CD4-positive, alpha-beta T cell treated with Interferon alpha-2 for 1 hour (primary cell): ENCODE measurements around the gene CUX1.

Experiments used
- DNase-seq, 2 donors: peaks; one replicate each; pipeline ENCODE4 v3.0.0-alpha.2; 2020 to 2022

CUX1 gene

DNA sequence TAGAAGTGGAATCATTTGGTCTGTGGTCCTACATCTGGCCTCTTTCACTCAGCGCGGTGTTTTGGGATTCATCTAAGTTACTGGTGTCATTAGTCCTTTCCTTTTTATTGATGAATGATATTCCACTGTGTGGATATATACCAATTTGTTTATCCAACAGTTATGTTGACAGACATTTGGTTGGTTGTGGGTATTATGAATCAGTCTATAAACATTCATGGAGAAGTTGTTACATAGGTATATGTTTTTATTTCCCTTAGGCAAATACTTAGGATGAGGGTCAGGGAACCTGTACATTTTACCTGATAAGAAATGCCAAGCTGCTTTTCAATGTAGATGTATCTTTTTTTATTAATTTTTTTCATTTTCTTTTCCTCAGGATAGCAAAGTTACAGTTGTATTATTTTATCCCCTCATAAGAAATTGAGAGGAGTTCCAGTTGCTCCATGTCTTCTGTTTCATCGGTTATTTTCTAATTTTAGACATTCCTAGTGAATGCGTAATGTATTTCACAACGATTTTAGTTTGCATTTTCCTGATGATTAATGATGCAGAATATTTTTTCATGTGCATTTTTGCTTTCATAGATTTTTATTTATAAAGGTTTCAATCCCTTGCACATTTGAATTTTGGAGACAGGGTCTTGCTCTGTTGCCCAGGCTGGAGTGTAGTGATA, 265.4 kb downstream of the CUX1 start:
- DNase-seq: no peak

DNA sequence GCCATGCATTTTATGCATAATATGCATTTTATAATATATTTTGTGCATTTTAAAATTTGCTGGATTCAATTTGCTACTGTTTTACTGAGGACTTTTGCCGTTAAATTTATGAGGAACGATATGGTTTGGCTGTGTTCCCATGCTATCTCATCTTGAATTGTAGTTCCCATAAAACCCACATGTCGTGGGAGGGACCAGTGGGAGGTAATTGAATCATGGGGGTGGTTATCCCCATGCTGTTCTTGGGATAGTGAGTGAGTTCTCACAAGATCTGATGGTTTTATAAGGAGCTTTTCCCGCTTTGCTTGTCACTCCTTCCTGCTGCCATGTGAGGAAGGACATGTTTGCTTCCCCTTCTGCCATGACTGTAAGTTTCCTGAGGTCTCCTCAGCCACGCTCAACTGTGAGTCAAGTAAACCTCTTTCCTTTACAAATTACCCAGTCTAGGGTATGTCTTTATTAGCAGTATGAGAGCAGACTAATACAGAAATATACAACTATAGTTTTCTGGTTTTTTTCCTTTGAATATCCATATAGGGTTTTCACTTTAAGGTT, 267.9 kb downstream of the CUX1 start:
- DNase-seq: no peak

DNA sequence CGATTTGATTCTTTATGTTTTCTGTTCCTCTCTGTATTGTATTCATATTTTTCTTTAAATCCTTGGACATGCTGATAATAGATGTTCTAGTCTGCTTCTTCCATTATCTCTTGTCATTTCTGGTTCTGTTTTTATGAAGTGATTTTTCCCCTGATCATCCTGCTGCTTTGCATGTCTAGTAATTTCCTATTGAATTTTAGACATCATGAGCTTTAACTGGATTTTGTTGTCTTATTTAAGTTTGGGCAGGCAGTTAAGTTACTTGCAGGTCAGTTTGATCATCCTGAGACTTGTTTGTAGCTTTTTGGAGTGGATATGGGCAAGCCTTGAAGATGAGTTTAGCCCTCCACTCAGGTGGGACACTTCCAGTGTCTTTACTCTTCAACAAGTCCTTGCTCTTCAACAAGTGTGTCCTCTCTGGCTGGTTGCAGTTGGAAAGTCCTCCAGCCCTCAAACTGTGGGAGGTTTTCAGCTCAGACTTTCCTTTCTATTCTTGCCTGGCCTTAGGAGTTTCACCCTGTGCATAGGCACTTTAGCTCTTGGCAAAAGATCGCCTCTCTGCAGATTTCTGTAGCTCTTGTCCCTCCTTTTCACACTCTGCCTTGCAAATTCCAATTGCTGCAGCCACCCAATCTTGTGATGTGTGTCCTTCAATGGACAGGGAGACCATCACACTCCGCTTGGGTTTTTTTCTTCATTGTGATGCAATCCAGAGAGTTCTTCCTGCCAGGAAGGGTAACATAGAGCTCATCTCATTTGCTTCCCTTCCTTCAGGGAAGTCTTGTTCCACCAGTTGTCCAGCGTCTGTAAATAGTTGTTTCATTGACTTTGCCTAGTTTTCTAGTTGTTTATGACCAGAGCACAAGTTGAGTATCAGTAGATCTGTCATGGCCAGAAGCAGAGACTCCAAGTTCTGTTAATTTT, 272.0 kb downstream of the CUX1 start:
- no peak for DNase-seq

DNA sequence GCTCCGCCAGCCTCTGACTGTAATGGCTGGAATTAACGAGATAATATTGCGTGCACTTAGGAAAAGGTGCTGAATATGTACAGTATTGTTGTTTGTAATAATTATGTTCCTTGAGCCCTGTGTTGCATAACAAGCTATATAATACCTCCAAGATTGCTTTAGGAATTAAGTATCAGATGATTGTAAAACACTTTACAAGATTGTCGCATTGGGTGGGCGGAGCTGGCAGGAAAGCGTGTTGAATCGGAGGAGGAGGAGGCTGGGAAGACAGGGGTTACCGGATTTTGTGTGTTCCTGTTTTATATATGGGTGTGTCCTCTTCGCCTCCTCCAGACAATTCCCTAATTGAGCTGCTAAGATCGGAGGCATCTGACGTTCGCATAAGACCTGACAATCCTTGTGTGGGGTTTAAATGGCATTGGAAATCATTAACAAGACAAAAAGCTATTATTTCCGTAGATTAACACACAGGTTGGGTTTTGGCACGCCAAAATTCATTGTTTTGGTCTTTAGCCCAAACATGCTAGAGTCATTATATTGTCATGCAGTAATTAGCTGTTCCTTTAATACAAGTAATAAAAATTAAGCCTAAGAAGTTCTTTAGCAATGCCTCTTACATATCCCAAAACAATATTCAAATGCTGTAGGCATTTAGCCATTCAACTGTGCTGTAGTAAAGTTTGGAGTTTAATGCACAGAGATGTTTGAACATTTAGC, 276.3 kb downstream of the CUX1 start:
- no peak for DNase-seq

DNA sequence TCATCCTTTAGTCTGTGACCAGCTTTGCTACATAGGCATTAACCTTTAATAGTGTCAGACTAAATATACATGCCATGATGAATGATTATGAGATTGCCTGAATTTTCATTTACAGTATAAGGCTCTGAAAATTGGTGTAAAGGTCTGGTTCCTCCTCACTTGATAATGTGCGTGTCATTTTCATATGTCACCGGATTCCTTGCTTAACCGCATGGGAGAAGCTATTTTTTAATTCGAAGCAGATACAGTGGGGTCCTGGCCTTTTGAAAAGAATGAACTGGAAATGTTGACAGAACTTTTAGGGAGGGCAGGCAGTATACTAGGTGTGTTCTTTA, 276.9 kb downstream of the CUX1 start:
- DNase-seq: no peak

DNA sequence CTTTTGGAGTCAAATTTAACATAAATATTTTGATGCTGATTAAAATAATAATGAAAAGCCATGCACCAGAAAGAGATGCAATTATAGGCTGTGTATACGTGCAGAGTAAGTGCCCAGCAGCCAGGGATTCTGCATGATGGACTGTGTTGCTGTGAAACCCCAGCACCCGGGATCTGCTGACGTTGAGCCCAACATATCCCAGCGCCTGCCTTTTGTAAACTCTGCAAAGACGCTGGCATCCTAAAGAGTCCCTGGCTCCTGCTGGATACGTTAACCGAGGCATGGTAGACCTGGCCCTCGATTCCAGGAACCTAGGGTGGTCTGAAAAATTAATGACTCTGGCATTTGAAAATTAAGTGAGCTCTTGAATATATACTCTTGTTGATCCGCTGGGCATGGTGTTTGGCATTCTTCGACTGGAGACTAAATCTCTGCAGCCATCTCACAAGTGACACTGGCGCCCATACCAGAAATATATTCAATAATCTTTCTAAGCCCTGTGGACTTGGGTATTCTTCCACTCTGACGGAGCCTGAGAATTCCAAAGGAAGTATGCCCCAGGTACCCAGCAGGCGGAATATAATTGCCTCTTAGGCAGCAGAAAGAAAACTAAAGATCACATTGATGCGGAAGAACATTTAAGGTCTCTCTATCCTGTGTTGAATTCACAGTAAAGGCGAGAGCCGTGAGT, 278.0 kb downstream of the CUX1 start:
- DNase-seq: no peak

DNA sequence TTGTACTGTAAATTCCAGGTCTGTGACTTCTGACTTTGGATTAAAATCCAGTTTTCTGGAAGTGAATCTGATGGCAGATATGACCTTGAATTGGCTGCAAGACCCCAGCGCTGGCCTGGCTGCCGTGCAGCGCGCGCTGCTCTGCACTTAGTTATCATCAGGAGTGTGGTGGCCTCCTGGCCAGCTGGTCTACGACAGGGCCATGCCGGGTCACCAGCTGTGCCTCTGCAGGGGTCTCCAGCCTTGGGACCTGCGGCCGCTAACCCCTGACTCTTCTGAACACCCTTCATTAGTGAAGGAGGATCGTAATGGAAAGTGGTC, 278.5 kb downstream of the CUX1 start:
- DNase-seq: no peak

DNA sequence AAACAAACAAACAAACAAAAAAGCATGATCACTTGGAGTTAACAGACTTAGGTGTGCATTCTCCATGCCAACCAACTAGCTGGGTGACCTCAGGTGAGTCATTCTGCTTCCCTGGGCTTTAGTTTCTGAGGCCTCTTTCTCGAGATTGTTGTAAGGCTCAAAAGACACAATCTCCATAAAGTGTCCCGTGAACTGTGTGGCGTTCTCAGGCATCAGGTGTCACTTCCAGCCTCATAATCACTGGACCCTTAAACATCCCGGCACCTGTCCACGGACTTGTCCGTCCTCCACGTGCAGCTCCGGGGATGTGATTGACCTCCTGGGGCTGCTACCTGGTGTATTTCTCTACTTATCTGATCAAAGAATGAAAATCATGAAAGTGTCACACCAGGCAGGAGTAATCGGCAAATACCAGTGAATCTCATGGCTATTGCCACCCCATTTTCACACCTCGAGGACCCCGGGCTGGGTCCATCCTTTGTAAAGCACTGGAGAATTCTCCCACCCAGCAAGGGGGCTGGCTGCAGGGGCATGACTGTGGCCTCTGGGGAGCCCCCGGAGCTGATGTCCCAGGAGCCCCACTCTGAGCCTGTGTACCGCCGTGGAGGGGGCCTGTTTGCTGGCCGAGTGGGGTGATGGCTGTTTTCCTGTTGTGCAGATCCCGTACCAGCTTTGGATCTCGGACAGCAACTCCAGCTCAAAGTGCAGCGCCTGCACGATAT, 279.4 kb downstream of the CUX1 start:
- DNase-seq: no peak

DNA sequence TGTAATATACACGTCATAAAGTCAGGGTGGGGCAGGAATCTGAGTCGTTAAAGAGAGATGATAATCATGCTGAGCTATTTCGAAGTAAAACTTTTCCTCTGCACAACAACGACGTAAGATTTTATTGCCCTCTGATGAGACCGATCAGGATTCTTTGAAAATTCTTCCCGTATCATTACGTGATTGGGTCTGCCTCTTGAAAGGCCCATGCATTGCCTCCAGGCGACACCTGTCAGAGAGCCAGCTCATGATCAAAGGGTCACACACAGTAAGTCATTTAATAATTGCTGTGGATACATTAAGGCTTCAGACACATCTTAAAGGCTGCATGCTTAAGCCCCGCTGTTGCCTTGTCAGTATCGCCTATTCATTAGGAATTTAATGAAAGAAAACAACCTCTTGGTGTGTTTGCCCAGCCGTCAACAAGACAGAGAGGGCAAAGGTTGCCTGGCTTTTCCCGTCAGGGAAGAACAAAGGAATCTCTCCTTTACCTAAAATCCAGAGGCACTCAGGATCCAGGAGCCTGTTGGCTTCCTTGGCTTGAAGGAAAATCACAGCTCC, 280.3 kb downstream of the CUX1 start:
- no peak for DNase-seq

DNA sequence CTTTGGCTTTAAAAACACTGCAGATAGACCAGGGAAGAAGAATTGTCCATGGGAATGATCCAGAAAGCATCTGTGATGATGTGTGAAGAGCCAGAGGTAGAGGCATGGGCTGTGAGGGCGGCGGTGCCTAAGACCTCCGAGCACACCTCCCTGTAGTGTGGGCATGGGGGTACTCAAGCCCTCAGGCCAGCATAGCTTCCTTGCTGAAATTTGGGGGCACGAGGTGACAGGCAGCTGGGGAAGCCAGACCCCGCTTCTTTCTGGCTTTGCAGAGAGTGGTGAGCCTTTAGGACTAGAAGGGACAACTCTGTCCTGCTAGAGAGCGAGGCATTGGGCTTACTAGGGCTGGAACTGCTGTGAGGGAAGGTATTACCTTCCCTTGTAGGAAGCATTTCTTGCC, 281.6 kb downstream of the CUX1 start:
- no peak for DNase-seq

DNA sequence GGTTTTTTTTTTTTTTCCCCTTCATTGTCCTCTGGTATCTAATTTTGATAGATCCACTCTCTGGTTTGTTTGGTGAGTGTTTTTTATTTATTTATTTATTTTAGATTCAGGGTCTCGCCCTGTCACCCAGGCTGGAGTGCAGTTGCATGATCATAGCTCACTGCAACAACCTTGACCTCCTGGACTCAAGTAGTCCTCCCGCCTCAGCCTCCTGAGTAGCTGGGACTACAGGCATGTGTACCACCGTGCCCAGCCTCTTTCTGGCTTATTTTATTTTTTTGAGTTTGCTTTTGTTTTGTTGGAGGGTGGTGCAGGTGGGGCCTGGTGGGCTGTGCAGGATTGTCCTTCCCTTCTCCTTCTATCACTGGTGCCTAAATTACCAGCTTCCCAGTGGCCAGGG, 282.0 kb downstream of the CUX1 start:
- DNase-seq: no peak

DNA sequence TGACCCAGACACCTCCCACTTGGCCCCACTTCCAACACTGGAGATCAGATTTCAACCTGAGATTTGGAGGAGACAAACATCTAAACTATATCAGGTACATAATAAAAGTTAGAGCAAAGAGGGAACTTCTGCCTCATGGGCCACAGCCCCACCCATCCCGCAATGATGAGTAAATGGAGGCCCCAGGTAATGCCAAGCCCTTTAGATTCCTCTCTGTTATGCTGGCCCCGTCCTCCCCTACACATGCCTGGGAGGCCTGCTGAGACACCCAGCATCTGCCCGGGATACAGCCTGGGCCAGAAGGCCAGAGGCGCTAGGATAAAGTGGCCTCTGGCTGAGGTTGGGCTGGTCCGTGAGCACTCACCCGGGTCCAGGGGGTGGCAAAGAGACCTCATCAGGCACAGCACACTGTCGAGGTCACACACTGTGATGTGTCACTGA, 283.7 kb downstream of the CUX1 start:
- no peak for DNase-seq

DNA sequence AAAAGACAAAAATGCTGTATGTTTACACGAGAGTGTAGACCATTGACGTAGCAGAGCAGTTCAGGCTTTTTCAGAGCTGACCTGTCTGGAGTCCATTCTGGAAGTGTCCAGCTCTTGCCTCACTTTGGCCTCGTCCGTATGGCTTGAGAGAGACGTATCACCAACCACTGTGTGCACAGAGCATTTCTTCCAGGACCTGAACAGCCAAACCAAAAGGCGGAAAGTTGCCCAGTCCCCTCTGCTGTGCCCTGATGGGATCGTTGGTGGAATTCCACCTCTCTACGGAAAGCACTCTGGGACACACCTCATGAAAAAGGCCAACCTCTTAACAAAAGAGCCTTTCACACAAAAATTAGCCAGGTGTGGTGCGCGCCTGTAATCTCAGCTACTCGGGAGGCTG, 284.5 kb downstream of the CUX1 start:
- DNase-seq: no peak

DNA sequence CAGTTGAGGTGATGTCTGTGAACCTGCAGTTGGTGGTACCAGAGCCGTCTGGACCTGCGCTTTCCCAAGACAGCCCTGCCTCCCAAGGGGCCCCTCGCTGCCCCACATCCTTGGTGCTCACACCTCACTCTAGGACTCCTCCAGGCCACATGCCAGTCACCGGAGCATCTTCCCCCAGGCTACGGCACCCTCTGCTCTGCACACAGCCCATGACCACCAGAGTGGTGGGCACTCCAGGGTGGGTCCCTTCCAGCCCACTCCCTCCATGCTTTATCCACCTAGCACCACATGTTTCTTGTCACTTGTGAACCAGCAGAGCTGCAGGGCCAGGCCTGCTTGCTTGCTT, 285.6 kb downstream of the CUX1 start:
- DNase-seq: no peak

DNA sequence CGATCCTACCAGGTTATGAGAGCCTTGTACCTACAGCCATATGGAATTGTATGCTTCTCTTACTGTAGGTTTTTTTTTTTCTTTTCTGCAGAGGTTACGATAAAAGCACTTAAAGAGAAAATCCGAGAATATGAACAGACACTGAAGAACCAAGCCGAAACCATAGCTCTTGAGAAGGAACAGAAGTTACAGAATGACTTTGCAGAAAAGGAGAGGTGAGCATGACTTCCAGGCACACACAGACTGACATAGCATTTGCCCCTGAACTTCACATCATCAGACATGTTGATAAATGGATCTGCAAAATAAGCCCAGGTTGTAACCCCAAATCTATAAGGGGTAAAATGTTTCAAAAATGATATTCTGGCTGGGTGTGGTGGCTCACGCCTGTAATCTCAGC, 286.8 kb downstream of the CUX1 start:
- no peak for DNase-seq

DNA sequence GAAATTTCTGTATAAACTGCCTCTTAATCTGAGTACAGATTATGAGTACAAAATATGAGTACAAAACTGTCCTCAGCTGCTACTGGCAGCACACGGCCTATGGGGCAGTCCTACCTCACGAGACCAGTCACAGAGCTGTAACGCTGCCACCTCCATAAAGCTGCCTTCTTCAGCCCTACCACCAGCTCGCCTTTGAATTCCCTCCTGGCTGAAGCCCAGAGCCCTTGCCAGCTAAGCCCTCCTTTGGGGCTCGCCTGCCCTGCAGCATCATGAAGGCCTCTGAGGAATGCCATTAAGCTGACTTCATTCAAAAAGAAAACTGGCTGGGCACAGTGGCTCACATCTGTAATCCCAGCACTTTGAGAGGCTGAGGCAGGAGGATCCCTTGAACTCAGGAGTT, 289.2 kb downstream of the CUX1 start:
- no peak for DNase-seq

DNA sequence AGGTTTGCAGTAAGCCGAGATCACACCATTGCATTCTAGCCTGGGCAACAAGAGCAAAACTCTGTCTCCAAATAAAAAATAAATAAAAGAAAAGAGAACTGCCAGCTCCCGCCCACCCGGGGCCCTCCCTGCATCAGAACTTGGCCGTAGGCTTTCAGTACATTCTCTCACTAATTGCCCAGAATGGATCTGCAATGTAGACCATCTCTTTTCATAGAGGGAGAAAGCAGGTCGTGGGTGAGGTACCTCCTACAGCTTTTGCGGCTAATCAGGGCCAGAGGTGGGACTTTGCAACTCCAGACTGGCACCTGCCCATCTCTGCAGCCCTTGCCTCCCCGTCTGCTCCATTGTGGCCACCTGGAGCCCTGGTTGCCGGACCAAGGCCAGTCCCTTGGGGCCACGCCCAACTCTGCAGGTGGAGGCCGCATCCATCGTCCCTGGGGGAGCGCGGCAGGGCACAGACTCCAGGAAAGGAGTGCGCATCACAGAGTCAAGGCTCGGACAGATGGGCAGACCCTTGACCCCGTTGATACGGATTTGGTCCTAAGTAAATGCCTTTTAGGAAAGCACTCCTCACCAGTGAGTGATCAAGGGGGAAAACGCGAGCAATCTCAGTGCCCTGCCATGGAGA, 290.2 kb downstream of the CUX1 start:
- no peak for DNase-seq

DNA sequence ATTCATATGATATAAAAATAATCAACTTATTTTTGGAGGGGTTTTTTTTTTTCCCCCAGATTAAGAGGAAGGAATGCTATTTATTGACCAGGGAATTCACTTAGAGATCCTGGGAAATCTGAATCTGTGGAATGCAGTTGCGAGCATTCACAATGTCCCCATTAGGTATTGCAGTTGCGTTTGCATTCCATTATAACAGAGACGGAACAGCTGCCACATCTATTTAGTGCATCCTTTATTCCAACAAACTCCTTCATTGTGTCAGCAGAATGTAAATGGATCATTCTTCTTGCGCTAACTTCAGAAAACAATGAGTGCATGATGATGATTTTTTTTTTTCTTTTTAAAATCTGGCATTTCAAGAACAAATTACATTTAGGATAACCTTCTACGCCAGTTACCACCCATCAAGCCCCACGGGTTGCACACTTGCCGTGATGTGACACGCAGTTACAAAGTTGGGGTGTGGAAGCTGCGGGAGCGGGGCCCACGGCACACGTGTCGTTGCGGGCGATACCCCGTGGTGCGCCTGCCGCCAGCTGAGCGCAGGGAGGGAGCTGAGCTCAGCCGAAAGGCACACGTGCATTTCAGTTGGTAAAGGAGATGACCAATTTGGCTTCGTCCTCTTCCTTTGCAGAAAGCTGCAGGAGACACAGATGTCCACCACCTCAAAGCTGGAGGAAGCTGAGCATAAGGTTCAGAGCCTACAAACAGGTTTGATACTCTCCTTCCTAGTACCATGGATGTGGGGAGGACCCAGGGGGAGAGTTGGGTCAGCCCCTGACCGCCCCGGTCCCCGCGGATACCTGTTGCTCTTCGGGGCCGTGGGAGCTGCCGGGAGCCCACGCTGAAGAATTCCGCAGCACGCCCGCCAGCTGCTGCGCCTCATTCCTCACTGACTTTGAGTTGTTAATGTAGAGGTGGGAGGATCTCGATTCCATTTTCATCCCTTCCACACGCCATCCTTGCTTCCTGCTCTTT, 293.9 kb downstream of the CUX1 start:
- no peak for DNase-seq

DNA sequence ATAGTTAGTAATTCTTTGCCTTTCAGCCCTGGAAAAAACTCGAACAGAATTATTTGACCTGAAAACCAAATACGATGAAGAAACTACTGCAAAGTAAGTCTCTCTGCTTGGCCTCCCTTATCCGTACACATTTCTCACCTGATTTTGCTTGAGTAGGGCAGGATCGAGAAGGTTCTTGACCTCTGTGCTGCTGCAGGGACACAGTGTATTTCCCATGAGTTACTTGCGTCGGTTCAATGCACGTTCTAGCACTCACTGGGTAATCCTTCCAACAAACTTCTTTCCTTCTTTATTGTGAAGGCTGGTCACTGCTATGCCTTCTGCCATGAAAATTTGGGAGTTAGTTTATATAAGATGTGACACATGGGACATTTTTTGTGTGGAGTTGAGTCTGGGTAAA, 297.8 kb downstream of the CUX1 start:
- no peak for DNase-seq

DNA sequence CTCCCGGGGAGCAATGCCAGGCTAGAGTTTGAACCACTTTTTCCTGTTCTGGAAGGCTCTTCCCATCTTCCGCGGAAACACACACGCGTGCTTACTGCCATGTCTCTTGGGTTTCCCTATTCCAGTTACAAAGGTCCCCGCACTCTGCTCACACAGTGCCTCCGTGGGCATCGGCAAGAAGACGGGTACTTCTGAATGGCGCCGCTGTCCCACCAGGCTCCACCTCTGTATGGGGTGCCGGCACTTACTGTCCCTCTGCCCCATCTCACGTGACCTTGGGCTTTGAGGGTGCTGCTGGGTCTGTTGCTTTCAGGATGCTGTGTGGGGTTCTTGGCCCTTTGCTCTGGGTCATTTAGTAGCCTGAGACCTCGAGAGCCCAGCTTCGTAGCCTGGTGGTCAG, 298.5 kb downstream of the CUX1 start:
- no peak for DNase-seq
